Heart left ventricle (tissue), 13 donors: Measurements from ENCODE around the gene ACSL1.

Experiments used
- CTCF ChIP-seq, 12 donors: fragments of 200-600 bp; sonication (generic) in 4 of 12; IDR thresholded peaks; one replicate each; pipeline versions ENCODE4 v1.5.0 to v1.8.0; 2018 to 2022; ENCODE audit warnings: antibody characterized with exemption in 12 of 12, mild to moderate bottlenecking in 5 of 12
- POLR2A ChIP-seq, 2 donors: fragments of 450-650 bp; IDR thresholded peaks; one replicate each; pipeline ENCODE4 v1.6.1; 2017; ENCODE audit warnings: antibody characterized with exemption in 2 of 2, mild to moderate bottlenecking in 2 of 2, moderate library complexity in 2 of 2
- donor health status: ischemic (EF 13 %, LVEDD 7.1; RV severe dilation, severe dysfunction).
- donor health status: DM: no; HTN: yes; CAD: no.
- donor health status: DM: no; HTN: no; CAD: no.
- donor health status: ischemic (EF 25% LVEDD 6.9; RV normal size, moderate dysfunction).
- donor health status: ischemic (EF 25% LVEDD 5.7; RV mildly dilated, moderate dysfunction).
- donor health status: ischemic (EF 35%, LVEDD 5.7; RV mildly dilated, moderate dysfunction).
- donor health status: nonischemic (EF 11% LVEDD 7.7; RV severe dilation, severe dysfunction).
- donor health status: DM: yes; HTN: yes; CAD: no.
- donor health status: PGD.
- donor health status: ischemic (EF 29% LVEDD 5.4; RV normal size, mild dysfunction).
- donor health status: nonischemic (EF 23%, LVEDD 6.1; RV moderate dilation, normal function).

- no peak for TF ChIP-seq CTCF (IDR thresholded peaks at IDR 0.05)
- no peak for TF ChIP-seq POLR2A (IDR thresholded peaks at IDR 0.05)
These were observed 35.3 kb upstream of the ACSL1 start for GRCh38 chr4:184861047-184861446.
